ENCODE data around the gene SLC25A45. TPM values are rescaled to one million over a fixed set of nuclear protein-coding genes. Genes with fewer than 3 reads are reported as not detected.

Gene SLC25A45
- total and polyA plus RNA-seq, 2 of the 4 experiments (the other 2 are of a cell fraction), result 0.72 to 1.2 TPM

GRCh38 chr11:65422633-65423515, 40.4 kb upstream of the SLC25A45 start, which contains the start of gene NEAT1 (continued):
- TF ChIP-seq CTCF (conservative IDR thresholded peaks at IDR 0.05; ENCODE audit: low read depth, low read length), result no peak
